Suprapubic skin (tissue), 3 donors: ENCODE measurements around the gene LITAFD.
"Not testable (repeated sequence)": the region's sequence is repeated elsewhere in the genome, so short reads cannot be mapped to it uniquely, and the experiment has no call there.

Experiments used
- POLR2AphosphoS5 ChIP-seq, 3 donors: sonication (generic); formaldehyde crosslinking; IDR thresholded peaks; one replicate each; pipeline ENCODE4 v1.6.1; 2017; ENCODE audit warnings: antibody characterized with exemption in 3 of 3
- TF ChIP-seq, protein P1 (sequence below), 2 donors: fragments of 200-600 bp in 1 of 2; fragments of 450-650 bp in 1 of 2; sonication (generic) in 1 of 2; IDR thresholded peaks; one replicate each; pipeline ENCODE4 v1.5.1; 2016 to 2019; ENCODE audit warnings: antibody characterized with exemption in 2 of 2, mild to moderate bottlenecking in 1 of 2, moderate library complexity in 1 of 2

DNA sequence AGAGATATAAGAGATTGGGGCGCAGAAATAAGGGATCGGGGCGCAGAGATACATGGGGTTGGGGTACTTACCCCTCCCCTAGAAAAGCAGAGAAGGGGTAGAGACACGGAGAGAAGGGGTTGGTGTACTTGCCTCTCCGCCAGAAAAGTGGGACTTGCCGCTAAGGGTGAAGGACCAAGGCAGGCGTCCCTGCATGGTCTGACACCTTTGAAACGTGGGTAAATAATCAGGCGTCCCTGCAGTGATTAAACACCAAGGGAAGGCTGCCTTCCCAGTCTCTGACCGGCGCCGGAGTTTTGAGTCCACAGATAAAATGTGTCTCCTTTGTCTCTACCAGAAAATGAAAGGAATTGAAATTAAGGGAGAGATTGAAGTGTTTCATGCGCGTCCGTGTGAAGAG lies 44.6 kb upstream of the LITAFD start:
- TF ChIP-seq POLR2AphosphoS5 (IDR thresholded peaks at IDR 0.05): not testable (repeated sequence)
- TF ChIP-seq, protein P1, sequence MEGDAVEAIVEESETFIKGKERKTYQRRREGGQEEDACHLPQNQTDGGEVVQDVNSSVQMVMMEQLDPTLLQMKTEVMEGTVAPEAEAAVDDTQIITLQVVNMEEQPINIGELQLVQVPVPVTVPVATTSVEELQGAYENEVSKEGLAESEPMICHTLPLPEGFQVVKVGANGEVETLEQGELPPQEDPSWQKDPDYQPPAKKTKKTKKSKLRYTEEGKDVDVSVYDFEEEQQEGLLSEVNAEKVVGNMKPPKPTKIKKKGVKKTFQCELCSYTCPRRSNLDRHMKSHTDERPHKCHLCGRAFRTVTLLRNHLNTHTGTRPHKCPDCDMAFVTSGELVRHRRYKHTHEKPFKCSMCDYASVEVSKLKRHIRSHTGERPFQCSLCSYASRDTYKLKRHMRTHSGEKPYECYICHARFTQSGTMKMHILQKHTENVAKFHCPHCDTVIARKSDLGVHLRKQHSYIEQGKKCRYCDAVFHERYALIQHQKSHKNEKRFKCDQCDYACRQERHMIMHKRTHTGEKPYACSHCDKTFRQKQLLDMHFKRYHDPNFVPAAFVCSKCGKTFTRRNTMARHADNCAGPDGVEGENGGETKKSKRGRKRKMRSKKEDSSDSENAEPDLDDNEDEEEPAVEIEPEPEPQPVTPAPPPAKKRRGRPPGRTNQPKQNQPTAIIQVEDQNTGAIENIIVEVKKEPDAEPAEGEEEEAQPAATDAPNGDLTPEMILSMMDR (IDR thresholded peaks at IDR 0.05): not testable (repeated sequence)
